IPS DF 6.9 (cell line): ENCODE results near the gene TNFRSF14.
"Not testable (repeated sequence)": the region's sequence is repeated elsewhere in the genome, so short reads cannot be mapped to it uniquely, and the experiment has no call there.

Experiments used
- DNase-seq: peaks from one replicate; pipeline ENCODE4 v3.0.0-alpha.2; 2013; ENCODE audit warnings: low read depth, low spot score
- H3K27ac ChIP-seq: one replicate; pipeline ENCODE4 v1.5.1; 2013; ENCODE audit warnings: low read length, control low read depth
- H3K27me3 ChIP-seq: 2 replicates; pipeline ENCODE4 v1.6.1; 2013; ENCODE audit warnings: mild to moderate bottlenecking, low read length; ENCODE audit not compliant: control insufficient read depth, insufficient read depth
- H3K36me3 ChIP-seq: 2 replicates; pipeline ENCODE4 v1.6.1; 2013; ENCODE audit warnings: low read length; ENCODE audit not compliant: control insufficient read depth, insufficient read depth
- H3K4me1 ChIP-seq: 2 replicates; pipeline ENCODE4 v1.6.1; 2013; ENCODE audit warnings: low read length; ENCODE audit not compliant: control insufficient read depth, insufficient read depth
- H3K4me3 ChIP-seq: 2 replicates; pipeline ENCODE4 v1.5.1; 2013; ENCODE audit warnings: mild to moderate bottlenecking, low read length
- H3K9me3 ChIP-seq: 2 replicates; pipeline ENCODE4 v1.6.1; 2013; ENCODE audit warnings: low read length, inconsistent platforms; ENCODE audit not compliant: control insufficient read depth, insufficient read depth
- WGBS: extraction: QIAGEN DNeasy Blood & Tissue Kit; methylation state at CpG from one replicate; pipeline ENCODE4 v1.1.7; 2013; ENCODE audit warnings: mixed read lengths, missing lambda C conversion rate; ENCODE audit not compliant: insufficient read length, insufficient coverage; 5-methylcytosine and 5-hydroxymethylcytosine counted together

TNFRSF14 gene

DNA sequence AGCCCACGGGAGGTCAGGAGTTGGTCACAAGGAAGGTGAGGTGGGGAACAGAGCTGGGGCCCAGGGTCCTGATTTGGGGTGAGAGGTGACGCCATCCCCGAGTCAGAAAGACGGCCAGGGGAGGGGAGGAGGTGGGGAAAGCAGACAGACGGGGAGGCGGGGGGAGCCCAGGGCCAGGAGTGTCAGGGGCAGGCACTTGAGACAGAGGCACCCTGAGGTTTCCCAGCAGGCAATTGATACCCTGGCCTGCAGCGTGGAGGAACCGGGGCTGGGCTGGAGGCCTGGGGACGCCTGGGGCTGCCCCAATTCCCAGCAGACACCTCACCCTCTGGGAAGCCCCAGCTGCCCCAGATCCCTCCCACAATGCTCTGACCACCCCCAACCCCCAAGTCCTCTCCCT lies 3.1 kb upstream of the TNFRSF14 start:
- no CpG with 5 or more reads among the region's 9 CpGs for WGBS
- not testable (repeated sequence) for H3K27ac ChIP-seq, DNase-seq, H3K4me3 ChIP-seq, H3K36me3 ChIP-seq, H3K4me1 ChIP-seq, H3K27me3 ChIP-seq, H3K9me3 ChIP-seq

DNA sequence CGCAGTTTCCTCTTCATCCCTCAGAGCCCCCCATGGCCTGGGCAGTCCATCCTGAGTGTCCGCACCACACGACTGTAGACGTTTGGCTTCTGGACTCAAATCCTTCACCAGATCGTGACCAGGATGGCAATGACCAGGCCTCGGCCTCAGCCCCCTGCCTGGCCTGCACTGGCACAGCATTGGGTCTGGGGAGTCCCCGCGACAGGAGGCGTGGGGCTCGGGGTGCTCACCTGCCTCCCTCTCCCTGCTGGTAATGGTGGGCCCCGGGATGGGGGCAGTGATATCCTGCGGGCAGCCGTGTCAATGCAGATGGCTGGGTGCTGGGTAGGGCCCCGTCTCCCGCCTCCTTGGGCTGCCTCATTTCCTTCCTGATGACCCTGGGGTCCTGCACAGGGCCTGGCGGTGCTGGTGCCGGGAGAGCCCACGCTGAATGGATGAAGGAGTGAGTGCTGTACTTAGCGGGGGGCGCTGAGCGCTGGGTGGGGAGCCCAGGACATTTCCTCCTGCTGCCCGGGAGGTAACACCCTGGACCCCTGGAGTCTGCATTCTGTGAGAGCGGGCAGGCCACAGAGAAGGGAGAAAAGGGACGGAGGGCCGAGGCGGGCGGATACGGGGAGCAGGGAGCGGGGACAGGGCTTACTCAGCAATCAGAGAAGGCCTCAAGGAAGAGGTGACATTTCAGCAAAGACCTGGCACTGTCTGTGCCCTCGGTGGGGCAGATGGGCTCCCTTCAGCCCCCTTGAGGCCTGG lies 2.1 kb upstream of the TNFRSF14 start:
- H3K9me3 ChIP-seq = no peaks in the 10 kb centered on the region
- H3K4me3 ChIP-seq = no peak overlapping the region
- peaks cover 1% of the 10 kb centered on the region; the same call in 1 of the 2 replicates for H3K4me1 ChIP-seq
- no peaks in the 10 kb centered on the region; the same call in 1 of the 2 replicates for H3K36me3 ChIP-seq
- WGBS = no CpG with 5 or more reads among the region's 30 CpGs
- no peak for DNase-seq
- no peak overlapping the region for H3K27ac ChIP-seq
- H3K27me3 ChIP-seq = no peaks in the 10 kb centered on the region

GRCh38 chr1:2554621-2555387 lies 1.4 kb upstream of the TNFRSF14 start:
- Histone ChIP-seq H3K4me3 (no peak overlapping the region), H3K27me3 (no peaks in the 10 kb centered on the region), H3K36me3 (no peaks in the 10 kb centered on the region; the same call in 1 of the 2 replicates), H3K4me1 (peaks cover 1% of the 10 kb centered on the region; the same call in 1 of the 2 replicates), H3K9me3 (no peaks in the 10 kb centered on the region), H3K27ac (no peak overlapping the region)
- no CpG with 5 or more reads among the region's 19 CpGs for WGBS
- no peak for DNase-seq

DNA sequence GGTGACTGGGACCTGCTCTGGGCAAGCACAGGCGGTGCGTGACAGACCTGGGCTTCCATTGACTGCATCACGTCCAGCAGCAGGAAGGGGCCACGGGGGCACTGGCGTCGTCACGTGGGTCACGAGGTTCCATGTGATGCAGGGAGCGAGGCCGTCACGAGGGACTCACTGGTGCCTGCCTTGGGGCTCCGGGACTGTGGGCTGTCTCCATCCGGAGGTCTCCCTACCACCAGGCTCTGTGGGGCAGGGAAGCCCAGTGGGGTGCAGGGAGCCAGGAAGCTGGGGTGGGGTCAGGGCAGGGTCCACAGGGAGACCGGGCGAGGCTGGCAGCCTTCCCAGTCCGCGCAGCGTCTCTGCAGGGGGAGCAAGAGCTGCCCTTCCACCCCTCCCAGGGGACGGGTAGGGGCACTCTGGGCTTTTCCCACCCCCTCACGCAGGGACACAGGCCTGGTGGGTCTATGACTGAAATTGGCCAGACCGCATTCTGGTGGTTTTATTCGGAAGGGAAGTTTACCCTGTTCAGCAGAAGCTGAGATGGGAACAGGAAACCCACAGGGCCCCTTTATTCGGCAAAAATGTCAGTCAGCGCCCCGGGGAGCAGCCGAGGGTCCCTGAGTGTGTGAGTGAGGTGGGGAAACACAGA lies 416 bp upstream of the TNFRSF14 start:
- Histone ChIP-seq H3K4me1 (peaks cover 1% of the 10 kb centered on the region; the same call in 1 of the 2 replicates), H3K9me3 (no peaks in the 10 kb centered on the region), H3K27ac (no peak overlapping the region), H3K4me3 (no peak overlapping the region), H3K36me3 (no peaks in the 10 kb centered on the region; the same call in 1 of the 2 replicates), H3K27me3 (no peaks in the 10 kb centered on the region)
- DNase-seq = no peak
- no CpG with 5 or more reads among the region's 26 CpGs for WGBS

DNA sequence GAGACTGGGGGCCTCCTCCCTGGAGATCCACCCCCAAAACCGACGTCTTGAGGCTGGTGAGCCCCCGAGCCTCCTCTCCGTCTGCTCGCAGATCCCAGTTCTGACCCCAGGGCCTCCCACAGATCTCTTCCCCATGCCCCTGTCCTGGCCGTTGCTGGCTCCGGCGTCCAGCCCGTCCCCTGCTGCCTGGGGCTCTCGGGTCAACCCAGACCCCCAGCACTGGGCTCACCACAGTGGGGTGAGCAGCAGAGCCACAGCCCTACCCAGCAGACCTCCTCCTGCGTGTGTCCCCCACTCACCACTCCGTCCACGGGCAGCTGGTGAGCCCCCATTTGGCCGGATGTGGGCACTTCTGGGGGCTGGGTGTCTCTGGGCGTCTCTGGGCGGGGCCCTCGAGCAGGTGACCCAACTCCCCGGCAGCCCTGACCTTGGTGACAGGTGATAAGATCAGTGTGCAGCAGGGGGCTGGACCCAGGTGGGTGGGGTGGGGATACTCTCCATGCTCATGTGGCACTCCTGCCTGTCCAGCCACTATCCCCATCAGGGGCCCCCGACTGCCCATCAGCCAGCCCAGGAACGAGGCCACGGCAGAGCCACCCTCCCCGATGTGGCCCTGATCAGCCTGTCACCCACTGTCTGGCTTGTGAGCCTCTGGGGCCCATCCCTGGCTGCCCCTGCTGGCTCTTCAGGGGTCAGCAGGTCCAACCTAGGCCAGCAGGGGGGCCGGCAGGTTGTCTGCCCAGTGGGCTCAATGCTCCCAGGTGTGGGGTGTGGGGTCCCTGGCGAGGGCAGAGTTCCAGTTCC lies 709 bp downstream of the TNFRSF14 start:
- Histone ChIP-seq H3K4me1 (peaks cover 1% of the 10 kb centered on the region; the same call in 1 of the 2 replicates), H3K4me3 (no peak overlapping the region)
- WGBS = no CpG with 5 or more reads among the region's 24 CpGs

DNA sequence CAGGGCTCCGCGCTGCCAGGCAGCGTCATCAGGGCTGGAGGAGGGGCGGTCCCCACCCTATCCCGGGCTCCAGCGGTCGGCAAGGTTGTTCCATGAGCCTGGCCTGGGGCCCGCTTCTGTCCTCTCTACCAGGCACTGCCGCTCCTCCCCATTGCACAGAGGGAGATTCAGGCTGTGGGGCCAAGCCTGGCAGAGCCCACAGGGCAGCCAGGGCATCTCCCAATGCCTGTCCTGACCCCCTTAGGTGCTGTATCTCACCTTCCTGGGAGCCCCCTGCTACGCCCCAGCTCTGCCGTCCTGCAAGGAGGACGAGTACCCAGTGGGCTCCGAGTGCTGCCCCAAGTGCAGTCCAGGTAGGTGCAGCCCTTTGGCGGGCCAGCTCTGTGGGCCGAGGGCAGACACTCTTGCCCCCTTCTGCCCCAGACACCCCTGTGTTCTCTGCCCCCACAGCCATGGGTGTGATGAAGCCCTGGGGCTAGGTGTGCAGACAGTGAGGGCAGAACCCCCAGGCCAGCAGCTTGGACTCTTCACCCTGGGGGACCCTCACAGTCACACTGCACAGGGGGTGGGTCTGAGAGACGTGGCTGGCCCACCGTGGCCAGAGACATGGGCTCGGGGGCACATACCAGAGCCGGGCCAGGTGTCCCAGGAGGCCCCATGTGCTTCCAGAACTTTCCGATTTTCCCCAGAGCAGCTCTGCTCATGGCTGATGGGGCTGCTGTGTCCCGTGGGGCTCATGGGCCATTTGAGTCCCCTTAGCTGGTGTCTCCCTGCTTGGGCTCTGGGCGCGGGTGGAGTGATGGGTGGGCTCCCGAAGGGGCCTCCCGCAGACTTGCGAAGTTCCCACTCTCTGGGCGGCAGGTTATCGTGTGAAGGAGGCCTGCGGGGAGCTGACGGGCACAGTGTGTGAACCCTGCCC lies 1.6 kb downstream of the TNFRSF14 start:
- Histone ChIP-seq H3K36me3 (no peaks in the 10 kb centered on the region; the same call in 1 of the 2 replicates), H3K27me3 (no peaks in the 10 kb centered on the region), H3K4me3 (no peak overlapping the region), H3K27ac (no peak overlapping the region), H3K9me3 (no peaks in the 10 kb centered on the region), H3K4me1 (peaks cover 1% of the 10 kb centered on the region; the same call in 1 of the 2 replicates)
- WGBS = no CpG with 5 or more reads among the region's 30 CpGs
- DNase-seq = no peak

More for the DNA sequence above, 709 bp downstream of the TNFRSF14 start:
- Histone ChIP-seq H3K9me3 (no peaks in the 10 kb centered on the region), H3K36me3 (no peaks in the 10 kb centered on the region; the same call in 1 of the 2 replicates), H3K27me3 (no peaks in the 10 kb centered on the region), H3K27ac (no peak overlapping the region)
- DNase-seq = no peak

DNA sequence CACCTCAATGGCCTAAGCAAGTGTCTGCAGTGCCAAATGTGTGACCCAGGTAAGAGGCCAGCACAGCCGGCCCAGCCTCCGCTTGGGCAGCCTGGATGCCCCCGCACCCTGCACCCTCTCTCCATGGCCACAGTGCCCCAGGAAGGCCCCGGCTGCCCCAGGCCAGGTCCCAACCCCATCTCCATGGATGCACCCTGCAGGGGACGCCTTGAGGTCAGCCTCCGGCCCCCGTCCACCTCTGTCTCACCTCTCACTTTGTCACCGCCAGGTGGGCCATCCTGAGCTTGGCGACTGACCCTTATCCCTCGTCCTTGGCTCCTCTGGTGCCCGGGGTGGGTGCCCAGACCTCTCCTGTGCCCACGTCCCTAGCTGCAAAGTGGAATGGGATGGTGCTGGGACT lies 2.2 kb downstream of the TNFRSF14 start:
- Histone ChIP-seq H3K4me1 (peaks cover 1% of the 10 kb centered on the region; the same call in 1 of the 2 replicates), H3K9me3 (no peaks in the 10 kb centered on the region), H3K4me3 (no peak overlapping the region), H3K27ac (no peak overlapping the region), H3K36me3 (no peaks in the 10 kb centered on the region; the same call in 1 of the 2 replicates), H3K27me3 (no peaks in the 10 kb centered on the region)
- DNase-seq = no peak
- WGBS = no CpG with 5 or more reads among the region's 12 CpGs

DNA sequence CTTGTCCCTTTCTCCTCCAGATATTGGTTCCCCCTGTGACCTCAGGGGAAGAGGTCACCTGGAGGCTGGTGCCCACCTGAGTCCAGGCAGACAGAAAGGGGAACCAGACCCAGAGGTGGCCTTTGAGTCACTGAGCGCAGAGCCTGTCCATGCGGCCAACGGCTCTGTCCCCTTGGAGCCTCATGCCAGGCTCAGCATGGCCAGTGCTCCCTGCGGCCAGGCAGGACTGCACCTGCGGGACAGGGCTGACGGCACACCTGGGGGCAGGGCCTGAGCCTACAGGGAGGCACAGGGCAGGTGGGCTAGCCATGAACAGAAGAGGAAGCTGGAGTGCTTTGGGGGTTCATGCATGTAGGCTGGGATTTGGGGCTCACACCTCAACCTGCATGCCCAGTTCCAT lies 2.7 kb downstream of the TNFRSF14 start:
- Histone ChIP-seq H3K4me1 (peaks cover 1% of the 10 kb centered on the region; the same call in 1 of the 2 replicates), H3K4me3 (no peak overlapping the region), H3K27me3 (no peaks in the 10 kb centered on the region), H3K9me3 (no peaks in the 10 kb centered on the region), H3K27ac (no peak overlapping the region), H3K36me3 (no peaks in the 10 kb centered on the region; the same call in 1 of the 2 replicates)
- DNase-seq = no peak
- WGBS = no CpG with 5 or more reads among the region's 6 CpGs
